IMR-90 (cell line): ENCODE data around the gene IL36A. TPM values are rescaled to one million over a fixed set of nuclear protein-coding genes. Genes with fewer than 3 reads are reported as not detected.

ENCODE experiments used
- ATAC-seq: fragments of 200-7000 bp; cut with Tn5 transposase; 2 replicates; pipeline ENCODE4 v1.9.1; 2020; ENCODE audit warnings: low read depth, mild to moderate bottlenecking, moderate library complexity
- BruUV-seq: library from RNA; stranded (reverse); fragments of 400-500 nt; replicated peaks from 2 replicates; lab custom pipeline; 2021; lab: Mats Ljungman, UMichigan
- CTCF ChIA-PET: fragments of 300-600 bp; formaldehyde crosslinking; extraction: SDS; loops from one replicate; lab custom pipeline; 2021; ENCODE audit warnings: antibody characterized with exemption; lab: Yijun Ruan, JAX
- POLR2A ChIA-PET: fragments of 300-600 bp; sonication (Branson Sonifier 250); formaldehyde crosslinking; loops from one replicate; lab custom pipeline; 2022; ENCODE audit warnings: antibody characterized with exemption; ENCODE audit not compliant: unreplicated experiment; lab: Charles Lee
- DNase-seq: peaks from one replicate; pipeline ENCODE4 v3.0.0; 2013
- H2AFZ ChIP-seq: replicated peaks from 2 replicates; pipeline ENCODE3; 2013; ENCODE audit warnings: low read length, mild to moderate bottlenecking; ENCODE audit not compliant: poor library complexity
- H2AK5ac ChIP-seq: 2 replicates; pipeline ENCODE4 v1.6.1; 2013; ENCODE audit warnings: low read depth, low read length, inconsistent platforms
- H2AK9ac ChIP-seq: replicated peaks from 2 replicates; pipeline ENCODE3; 2013; ENCODE audit warnings: mild to moderate bottlenecking, low read depth, low read length, moderate library complexity; ENCODE audit not compliant: poor library complexity
- H2BK120ac ChIP-seq: 2 replicates; pipeline ENCODE4 v1.6.1; 2013; ENCODE audit warnings: low read depth, low read length, inconsistent platforms
- H2BK15ac ChIP-seq: 3 replicates; pipeline ENCODE4 v1.6.1; 2013; ENCODE audit warnings: low read depth, low read length, inconsistent platforms
- H2BK20ac ChIP-seq: 2 replicates; pipeline ENCODE4 v1.6.1; 2013; ENCODE audit warnings: low read depth, mild to moderate bottlenecking, inconsistent platforms, low read length, moderate library complexity
- H2BK5ac ChIP-seq: 2 replicates; pipeline ENCODE4 v1.6.1; 2013; ENCODE audit warnings: mild to moderate bottlenecking, low read depth, low read length, inconsistent platforms; ENCODE audit not compliant: poor library complexity, severe bottlenecking
- H3K14ac ChIP-seq: replicated peaks from 2 replicates; pipeline ENCODE4 v1.6.1; 2013; ENCODE audit warnings: low read depth, low read length, inconsistent platforms
- H3K18ac ChIP-seq: 2 replicates; pipeline ENCODE4 v1.6.1; 2013; ENCODE audit warnings: low read depth, low read length, control low read depth
- H3K23ac ChIP-seq: 2 replicates; pipeline ENCODE4 v1.6.1; 2013; ENCODE audit warnings: low read depth, low read length, inconsistent platforms
- H3K27ac ChIP-seq: 2 replicates; pipeline ENCODE4 v1.5.1; 2013; ENCODE audit warnings: mild to moderate bottlenecking, control low read depth, low read length; ENCODE audit not compliant: insufficient read depth
- H3K27me3 ChIP-seq: 2 replicates; pipeline ENCODE4 v1.6.1; 2013; ENCODE audit warnings: low read length; ENCODE audit not compliant: control insufficient read depth, insufficient read depth
- H3K36me3 ChIP-seq: 2 replicates; pipeline ENCODE4 v1.6.1; 2013; ENCODE audit warnings: low read length, mixed read lengths; ENCODE audit not compliant: control insufficient read depth, insufficient read depth
- H3K4ac ChIP-seq: 2 replicates; pipeline ENCODE4 v1.6.1; 2013; ENCODE audit warnings: low read depth, low read length, inconsistent platforms
- H3K4me1 ChIP-seq: 2 replicates; pipeline ENCODE4 v1.6.1; 2013; ENCODE audit warnings: low read length, mixed read lengths; ENCODE audit not compliant: control insufficient read depth, insufficient read depth
- H3K4me2 ChIP-seq: 2 replicates; pipeline ENCODE4 v1.6.1; 2013; ENCODE audit warnings: low read depth, mild to moderate bottlenecking, control low read depth, low read length, moderate library complexity
- H3K4me3 ChIP-seq: 2 replicates; pipeline ENCODE4 v1.5.1; 2013; ENCODE audit warnings: low read depth, mild to moderate bottlenecking, control low read depth, low read length, moderate library complexity; ENCODE audit not compliant: insufficient read depth
- H3K56ac ChIP-seq: 2 replicates; pipeline ENCODE4 v1.6.1; 2013; ENCODE audit warnings: low read length, inconsistent platforms; ENCODE audit not compliant: insufficient read depth; ENCODE audit errors: extremely low read depth
- H3K79me1 ChIP-seq, 2 experiments: 2 replicates each; pipeline ENCODE4 v1.6.1; 2013; ENCODE audit warnings: low read length in 2 of 2, inconsistent platforms in 1 of 2, low read depth in 1 of 2
- H3K9ac ChIP-seq: 2 replicates; pipeline ENCODE4 v1.6.1; 2013; ENCODE audit warnings: low read depth, low read length, control low read depth
- H3K9me1 ChIP-seq: 2 replicates; pipeline ENCODE4 v1.6.1; 2013; ENCODE audit warnings: low read length, inconsistent platforms; ENCODE audit not compliant: insufficient read depth
- H3K9me3 ChIP-seq: 2 replicates; pipeline ENCODE4 v1.6.1; 2013; ENCODE audit warnings: low read length; ENCODE audit not compliant: control insufficient read depth, insufficient read depth
- H4K20me1 ChIP-seq: 2 replicates; pipeline ENCODE4 v1.6.1; 2013; ENCODE audit warnings: low read length, inconsistent platforms; ENCODE audit not compliant: insufficient read depth
- H4K5ac ChIP-seq: 2 replicates; pipeline ENCODE4 v1.6.1; 2013; ENCODE audit warnings: mild to moderate bottlenecking, low read depth, low read length, control low read depth
- H4K8ac ChIP-seq, 2 experiments: 2 replicates each; pipeline ENCODE4 v1.6.1; 2013; ENCODE audit warnings: low read depth in 2 of 2, low read length in 2 of 2, control low read depth in 1 of 2, inconsistent platforms in 1 of 2
- H4K91ac ChIP-seq: 2 replicates; pipeline ENCODE4 v1.6.1; 2013; ENCODE audit warnings: low read depth, low read length, inconsistent platforms; ENCODE audit not compliant: insufficient read depth
- BHLHE40 ChIP-seq: fragments of 150-350 bp; IDR thresholded peaks from 2 replicates; pipeline ENCODE4 v1.6.1; 2016; ENCODE audit warnings: mild to moderate bottlenecking, low read depth, low read length
- CEBPB ChIP-seq: IDR thresholded peaks from 2 replicates; pipeline ENCODE4 v1.6.1; 2012; ENCODE audit warnings: low read depth, low read length, improper control_type of control experiment
- CHD1 ChIP-seq: IDR thresholded peaks from 2 replicates; pipeline ENCODE4 v1.6.1; 2012; ENCODE audit warnings: low read depth, low read length, improper control_type of control experiment
- MAFK ChIP-seq: IDR thresholded peaks from 2 replicates; pipeline ENCODE4 v1.6.1; 2012; ENCODE audit warnings: low read depth, low read length, improper control_type of control experiment
- MAZ ChIP-seq: IDR thresholded peaks from 2 replicates; pipeline ENCODE4 v1.6.1; 2012; ENCODE audit warnings: low read depth, mild to moderate bottlenecking, low read length, improper control_type of control experiment, moderate library complexity, borderline replicate concordance
- MXI1 ChIP-seq: IDR thresholded peaks from 2 replicates; pipeline ENCODE4 v1.6.1; 2012; ENCODE audit warnings: low read depth, mild to moderate bottlenecking, low read length, moderate library complexity, borderline replicate concordance
- NFE2L2 ChIP-seq: fragments of 150-350 bp; IDR thresholded peaks from 2 replicates; pipeline ENCODE4 v1.6.1; 2016; ENCODE audit warnings: low read depth, mild to moderate bottlenecking, low read length
- POLR2A ChIP-seq: IDR thresholded peaks from 2 replicates; pipeline ENCODE4 v1.6.1; 2012; ENCODE audit warnings: mild to moderate bottlenecking, low read depth, low read length
- RAD21 ChIP-seq: IDR thresholded peaks from 2 replicates; pipeline ENCODE4 v1.6.1; 2012; ENCODE audit warnings: low read length, improper control_type of control experiment
- RCOR1 ChIP-seq: IDR thresholded peaks from 2 replicates; pipeline ENCODE4 v1.6.1; 2012; ENCODE audit warnings: mild to moderate bottlenecking, low read length, improper control_type of control experiment; ENCODE audit not compliant: insufficient replicate concordance
- RFX5 ChIP-seq: IDR thresholded peaks from 2 replicates; pipeline ENCODE4 v1.8.0; 2012; ENCODE audit warnings: low read depth, mild to moderate bottlenecking, low read length, moderate library complexity
- SMC3 ChIP-seq: fragments of 150-350 bp; IDR thresholded peaks from 2 replicates; pipeline ENCODE4 v1.6.1; 2016; ENCODE audit warnings: low read depth, mild to moderate bottlenecking, antibody characterized with exemption, low read length, moderate library complexity
- USF2 ChIP-seq: fragments of 150-350 bp; IDR thresholded peaks from 2 replicates; pipeline ENCODE4 v1.6.1; 2017; ENCODE audit warnings: mild to moderate bottlenecking, antibody characterized with exemption, low read length, low read depth
- WGBS, 2 experiments: methylation state at CpG; one replicate each; pipeline versions ENCODE4 v1.1.5 to v1.1.7; 2013; ENCODE audit warnings: missing lambda C conversion rate in 2 of 2; ENCODE audit not compliant: insufficient read length in 1 of 2; ENCODE audit errors: extremely low coverage in 2 of 2; 5-methylcytosine and 5-hydroxymethylcytosine counted together
- dilution Hi-C: fragments of 300-500 bp; cut with HindIII; formaldehyde crosslinking; loops from one replicate; pipeline ENCODE4 v1.14.3; 2018; ENCODE audit warnings: low sequenced_read_pairs; ENCODE audit not compliant: unreplicated experiment
- in situ Hi-C: fragments of 300-500 bp; cut with MboI; formaldehyde crosslinking; loops from 3 replicates; pipeline ENCODE4 v1.14.3; 2019; ENCODE audit warnings: low sequenced_read_pairs, inconsistent platforms, mixed read lengths
- intact Hi-C: fragments of 100-400 bp; cut with micrococcal nuclease; formaldehyde crosslinking; loops from 2 replicates; pipeline ENCODE4 v1.10.0; 2022
- polyA plus RNA-seq, 3 experiments: library from polyadenylated mRNA; depleted of rRNA; stranded (reverse); fragments of >200 nt; gene quantifications; 2 replicates each; pipeline ENCODE4 v1.2.3, GENCODE V29; 2012; ENCODE audit warnings: low replicate concordance in 1 of 3
- total RNA-seq: library from RNA; depleted of rRNA; stranded (reverse); fragments of >200 nt; gene quantifications from 2 replicates; pipeline ENCODE4 v1.2.3, GENCODE V29; 2012
- TF ChIP-seq, protein P1 (sequence below): conservative IDR thresholded peaks from 2 replicates; pipeline ENCODE4 v1.5.1; 2012; ENCODE audit warnings: mild to moderate bottlenecking, low read depth, low read length, improper control_type of control experiment
- TF ChIP-seq, protein P2 (sequence below): fragments of 150-350 bp; IDR thresholded peaks from 2 replicates; pipeline ENCODE4 v1.6.1; 2016; ENCODE audit warnings: low read depth, mild to moderate bottlenecking, low read length, moderate library complexity, borderline replicate concordance

IL36A gene
- total and polyA plus RNA-seq, 2 of the 4 experiments (the other 2 are of a cell fraction) = not detected

GRCh38 chr2:113046465-113046864, 41.2 kb downstream of the IL36A start:
- H3K27ac ChIP-seq = no peak overlapping the region
- H3K9ac ChIP-seq = no peak overlapping the region
- no peaks in the 10 kb centered on the region for H3K9me1 ChIP-seq
- no peaks in the 10 kb centered on the region for H3K36me3 ChIP-seq
- no peak overlapping the region for H4K5ac ChIP-seq
- H2BK15ac ChIP-seq = no peak overlapping the region
- in situ Hi-C loops (no loop called here), dilution Hi-C loops (no loop called here), intact Hi-C loops (no loop called here)
- DNase-seq = no peak
- H2BK120ac ChIP-seq = no peak overlapping the region
- BruUV-seq = no TSS peak
- H3K79me1 ChIP-seq = no peaks in the 10 kb centered on the region
- no peak for TF ChIP-seq CHD1
- no peak for TF ChIP-seq RCOR1
- no peak for TF ChIP-seq USF2
- TF ChIP-seq SMC3 = no peak
- TF ChIP-seq, protein P1, sequence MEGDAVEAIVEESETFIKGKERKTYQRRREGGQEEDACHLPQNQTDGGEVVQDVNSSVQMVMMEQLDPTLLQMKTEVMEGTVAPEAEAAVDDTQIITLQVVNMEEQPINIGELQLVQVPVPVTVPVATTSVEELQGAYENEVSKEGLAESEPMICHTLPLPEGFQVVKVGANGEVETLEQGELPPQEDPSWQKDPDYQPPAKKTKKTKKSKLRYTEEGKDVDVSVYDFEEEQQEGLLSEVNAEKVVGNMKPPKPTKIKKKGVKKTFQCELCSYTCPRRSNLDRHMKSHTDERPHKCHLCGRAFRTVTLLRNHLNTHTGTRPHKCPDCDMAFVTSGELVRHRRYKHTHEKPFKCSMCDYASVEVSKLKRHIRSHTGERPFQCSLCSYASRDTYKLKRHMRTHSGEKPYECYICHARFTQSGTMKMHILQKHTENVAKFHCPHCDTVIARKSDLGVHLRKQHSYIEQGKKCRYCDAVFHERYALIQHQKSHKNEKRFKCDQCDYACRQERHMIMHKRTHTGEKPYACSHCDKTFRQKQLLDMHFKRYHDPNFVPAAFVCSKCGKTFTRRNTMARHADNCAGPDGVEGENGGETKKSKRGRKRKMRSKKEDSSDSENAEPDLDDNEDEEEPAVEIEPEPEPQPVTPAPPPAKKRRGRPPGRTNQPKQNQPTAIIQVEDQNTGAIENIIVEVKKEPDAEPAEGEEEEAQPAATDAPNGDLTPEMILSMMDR = no peak
- TF ChIP-seq CEBPB = no peak
- TF ChIP-seq MXI1 = no peak
- TF ChIP-seq MAFK = no peak
- no peak for TF ChIP-seq RFX5
- TF ChIP-seq NFE2L2 = no peak
- TF ChIP-seq POLR2A = no peak
- TF ChIP-seq MAZ = no peak
- no peak for TF ChIP-seq RAD21
- no peak for TF ChIP-seq BHLHE40
- TF ChIP-seq, protein P2, sequence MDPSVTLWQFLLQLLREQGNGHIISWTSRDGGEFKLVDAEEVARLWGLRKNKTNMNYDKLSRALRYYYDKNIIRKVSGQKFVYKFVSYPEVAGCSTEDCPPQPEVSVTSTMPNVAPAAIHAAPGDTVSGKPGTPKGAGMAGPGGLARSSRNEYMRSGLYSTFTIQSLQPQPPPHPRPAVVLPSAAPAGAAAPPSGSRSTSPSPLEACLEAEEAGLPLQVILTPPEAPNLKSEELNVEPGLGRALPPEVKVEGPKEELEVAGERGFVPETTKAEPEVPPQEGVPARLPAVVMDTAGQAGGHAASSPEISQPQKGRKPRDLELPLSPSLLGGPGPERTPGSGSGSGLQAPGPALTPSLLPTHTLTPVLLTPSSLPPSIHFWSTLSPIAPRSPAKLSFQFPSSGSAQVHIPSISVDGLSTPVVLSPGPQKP = no peak
- H3K23ac ChIP-seq = no peak overlapping the region
- no peak overlapping the region for H4K8ac ChIP-seq
- no peak overlapping the region for H2BK5ac ChIP-seq
- no peak overlapping the region for H3K56ac ChIP-seq
- H3K4me1 ChIP-seq = no peaks in the 10 kb centered on the region
- H2AK5ac ChIP-seq = no peak overlapping the region
- H4K91ac ChIP-seq = no peak overlapping the region
- H3K14ac ChIP-seq = no peak overlapping the region
- H3K4me2 ChIP-seq = no peak overlapping the region
- no peak overlapping the region for H2BK20ac ChIP-seq
- ATAC-seq = no peak
- no peak overlapping the region for H2AK9ac ChIP-seq
- H3K4me3 ChIP-seq = no peak overlapping the region
- H4K20me1 ChIP-seq = no peaks in the 10 kb centered on the region
- no peak overlapping the region for H3K18ac ChIP-seq
- H3K27me3 ChIP-seq = no peaks in the 10 kb centered on the region; the same call in 1 of the 2 replicates
- POLR2A ChIA-PET = no interaction called here
- no CpG with 5 or more reads among the region's 5 CpGs for WGBS, 2 experiments
- H3K4ac ChIP-seq = no peak overlapping the region
- H3K9me3 ChIP-seq = no peaks in the 10 kb centered on the region
- CTCF ChIA-PET = no interaction called here
- no peak overlapping the region for H2AFZ ChIP-seq
